Hepatocyte (in vitro differentiated cells): ENCODE results near the gene DNM3. TPM values are rescaled to one million over a fixed set of nuclear protein-coding genes. Genes with fewer than 3 reads are reported as not detected.

Experiments used
- DNase-seq: peaks from one replicate; pipeline ENCODE4 v3.0.0-alpha.2; 2016; ENCODE audit warnings: low spot score
- H2AFZ ChIP-seq: fragments of 200-600 bp; sonication (generic); 2 replicates; pipeline ENCODE4 v1.6.0; 2016; ENCODE audit warnings: antibody characterized with exemption, mild to moderate bottlenecking
- H3K27ac ChIP-seq: fragments of 200-600 bp; sonication (generic); 2 replicates; pipeline ENCODE4 v1.5.1; 2016; ENCODE audit warnings: mild to moderate bottlenecking
- H3K27me3 ChIP-seq: fragments of 200-600 bp; sonication (generic); 2 replicates; pipeline ENCODE4 v1.6.1; 2016
- H3K36me3 ChIP-seq: fragments of 200-600 bp; sonication (generic); replicated peaks from 2 replicates; pipeline ENCODE4 v1.5.1; 2016; ENCODE audit warnings: low read depth; ENCODE audit not compliant: insufficient read depth
- H3K4me1 ChIP-seq: fragments of 200-600 bp; sonication (generic); 2 replicates; pipeline ENCODE4 v1.5.1; 2016; ENCODE audit warnings: mild to moderate bottlenecking, moderate library complexity; ENCODE audit not compliant: insufficient read depth
- H3K4me2 ChIP-seq: fragments of 200-600 bp; sonication (generic); 2 replicates; pipeline ENCODE4 v1.6.0; 2016
- H3K4me3 ChIP-seq: fragments of 200-600 bp; sonication (generic); 2 replicates; pipeline ENCODE4 v1.5.1; 2016; ENCODE audit warnings: mild to moderate bottlenecking
- H3K79me2 ChIP-seq: fragments of 200-600 bp; sonication (generic); 2 replicates; pipeline ENCODE4 v1.6.0; 2017; ENCODE audit warnings: mild to moderate bottlenecking
- H3K9me2 ChIP-seq: fragments of 200-600 bp; sonication (generic); replicated peaks from 2 replicates; pipeline ENCODE4 v1.6.0; 2017; ENCODE audit warnings: mild to moderate bottlenecking; ENCODE audit not compliant: insufficient read depth
- H3K9me3 ChIP-seq: fragments of 200-600 bp; sonication (generic); 2 replicates; pipeline ENCODE4 v1.5.1; 2016; ENCODE audit warnings: low read depth, mild to moderate bottlenecking
- H4K20me1 ChIP-seq: fragments of 200-600 bp; sonication (generic); 2 replicates; pipeline ENCODE4 v1.6.0; 2016; ENCODE audit warnings: mild to moderate bottlenecking; ENCODE audit not compliant: insufficient read depth, poor library complexity, severe bottlenecking
- CTCF ChIP-seq: fragments of 200-600 bp; sonication (generic); IDR thresholded peaks from 2 replicates; pipeline ENCODE4 v1.5.1; 2016; ENCODE audit warnings: antibody characterized with exemption, mild to moderate bottlenecking; ENCODE audit not compliant: poor library complexity
- EZH2 ChIP-seq: fragments of 200-600 bp; sonication (generic); IDR thresholded peaks from 2 replicates; pipeline ENCODE4 v1.6.1; 2016; ENCODE audit warnings: antibody characterized with exemption, mild to moderate bottlenecking, borderline replicate concordance
- EZH2phosphoT487 ChIP-seq: fragments of 200-600 bp; sonication (generic); IDR thresholded peaks from one replicate; pipeline ENCODE4 v1.6.1; 2018; ENCODE audit warnings: antibody characterized with exemption, mild to moderate bottlenecking, low read depth, moderate library complexity; ENCODE audit not compliant: unreplicated experiment, severe bottlenecking
- WGBS: methylation state at CpG from one replicate; pipeline ENCODE4 v1.1.6; 2016; ENCODE audit warnings: low lambda C conversion rate; ENCODE audit errors: missing lambda C conversion rate; 5-methylcytosine and 5-hydroxymethylcytosine counted together
- polyA plus RNA-seq: library from polyadenylated mRNA; unstranded; fragments of >200 nt; fragmentation: Nextera tagmentation; extraction: Ambion mirVana; gene quantifications from 2 replicates; pipeline ENCODE4 v1.2.1, GENCODE V29; 2016
- total RNA-seq: library from RNA; depleted of rRNA; stranded (reverse); fragments of >200 nt; gene quantifications from 2 replicates; pipeline ENCODE4 v1.2.3, GENCODE V29; 2014

Gene DNM3
- total and polyA plus RNA-seq, 2 experiments from 2014 or later = 1.5 TPM; not detected in 1

- TF ChIP-seq EZH2phosphoT487 = no peak
- no peak for TF ChIP-seq EZH2
- no peak for TF ChIP-seq CTCF
- Histone ChIP-seq H3K9me2 (no peaks in the 10 kb centered on the region), H3K4me2 (no peak overlapping the region), H3K9me3 (no peaks in the 10 kb centered on the region), H4K20me1 (no peaks in the 10 kb centered on the region), H2AFZ (no peak overlapping the region), H3K4me1 (no peaks in the 10 kb centered on the region), H3K27me3 (no peaks in the 10 kb centered on the region), H3K27ac (no peak overlapping the region), H3K79me2 (no peaks in the 10 kb centered on the region), H3K4me3 (no peak overlapping the region), H3K36me3 (no peaks in the 10 kb centered on the region)
- 84% methylated on average over 5 of the region's 5 CpGs for WGBS
- no peak for DNase-seq
These were observed 78.9 kb downstream of the DNM3 start for GRCh38 chr1:171919891-171920887.

GRCh38 chr1:171922999-171923398 is 81.7 kb downstream of the DNM3 start:
- Histone ChIP-seq H3K4me2 (no peak overlapping the region), H3K9me2 (no peaks in the 10 kb centered on the region), H4K20me1 (no peaks in the 10 kb centered on the region), H3K4me3 (no peak overlapping the region), H3K27ac (no peak overlapping the region), H3K9me3 (no peaks in the 10 kb centered on the region), H3K36me3 (no peaks in the 10 kb centered on the region), H3K79me2 (no peaks in the 10 kb centered on the region), H2AFZ (no peak overlapping the region), H3K4me1 (no peaks in the 10 kb centered on the region), H3K27me3 (no peaks in the 10 kb centered on the region)
- no peak for DNase-seq
- 77% methylated on average over 2 of the region's 2 CpGs for WGBS
- no peak for TF ChIP-seq CTCF
- no peak for TF ChIP-seq EZH2phosphoT487
- no peak for TF ChIP-seq EZH2

- no peaks in the 10 kb centered on the region for H3K36me3 ChIP-seq
- H3K9me3 ChIP-seq = no peaks in the 10 kb centered on the region
- TF ChIP-seq EZH2 = no peak
- TF ChIP-seq EZH2phosphoT487 = no peak
- no peak for TF ChIP-seq CTCF
- WGBS = 100% methylated on average over 2 of the region's 2 CpGs
- no peaks in the 10 kb centered on the region for H3K9me2 ChIP-seq
- no peak for DNase-seq
- H3K4me3 ChIP-seq = no peak overlapping the region
- no peak overlapping the region for H2AFZ ChIP-seq
- H3K4me2 ChIP-seq = no peak overlapping the region
- H4K20me1 ChIP-seq = no peaks in the 10 kb centered on the region
- H3K27me3 ChIP-seq = no peaks in the 10 kb centered on the region
- H3K79me2 ChIP-seq = no peaks in the 10 kb centered on the region
- no peaks in the 10 kb centered on the region for H3K4me1 ChIP-seq
- no peak overlapping the region for H3K27ac ChIP-seq
These were observed 87.8 kb downstream of the DNM3 start for GRCh38 chr1:171929121-171929520.
